HepG2 (cell line): ENCODE measurements around the gene VAC14. TPM values are rescaled to one million over a fixed set of nuclear protein-coding genes. Genes with fewer than 3 reads are reported as not detected.

Experiments
- BCL3 ChIP-seq: sonication (generic); formaldehyde crosslinking; IDR thresholded peaks from 2 replicates; pipeline ENCODE4 v1.5.1; 2020; ENCODE audit warnings: mild to moderate bottlenecking, missing genetic modification reagents, moderate library complexity
- FOXJ3 ChIP-seq: sonication (generic); formaldehyde crosslinking; IDR thresholded peaks from 2 replicates; pipeline ENCODE4 v1.4.0; 2020; ENCODE audit warnings: missing genetic modification reagents, mild to moderate bottlenecking, borderline replicate concordance
- FOXK1 ChIP-seq: sonication (generic); formaldehyde crosslinking; IDR thresholded peaks from 2 replicates; pipeline ENCODE4 v1.4.0; 2020; ENCODE audit warnings: low read depth, missing genetic modification reagents, borderline replicate concordance
- HNRNPH1 ChIP-seq: fragments of 200-400 bp; formaldehyde crosslinking; optimal IDR thresholded peaks from 2 replicates; pipeline ENCODE3; 2017; ENCODE audit warnings: mild to moderate bottlenecking, low read depth, low read length
- KIAA2018 ChIP-seq: sonication (generic); formaldehyde crosslinking; IDR thresholded peaks from 2 replicates; pipeline ENCODE4 v1.5.0; 2020; ENCODE audit warnings: mild to moderate bottlenecking, missing genetic modification reagents, borderline replicate concordance
- KLF13 ChIP-seq: sonication (generic); formaldehyde crosslinking; IDR thresholded peaks from 2 replicates; pipeline ENCODE4 v1.4.0; 2020; ENCODE audit warnings: mild to moderate bottlenecking, missing genetic modification reagents
- MED1 ChIP-seq: sonication (generic); formaldehyde crosslinking; IDR thresholded peaks from 2 replicates; pipeline ENCODE4 v1.4.0; 2020; ENCODE audit warnings: missing genetic modification reagents
- MEIS1 ChIP-seq: sonication (generic); formaldehyde crosslinking; IDR thresholded peaks from 2 replicates; pipeline ENCODE4 v1.9.0; 2021; ENCODE audit warnings: mild to moderate bottlenecking, missing genetic modification reagents, moderate library complexity, borderline replicate concordance
- MTF2 ChIP-seq: sonication (generic); formaldehyde crosslinking; IDR thresholded peaks from 2 replicates; pipeline ENCODE4 v1.5.0; 2020; ENCODE audit warnings: missing genetic modification reagents, borderline replicate concordance
- NFIB ChIP-seq: sonication (generic); formaldehyde crosslinking; IDR thresholded peaks from 2 replicates; pipeline ENCODE4 v1.9.0; 2021; ENCODE audit warnings: missing genetic modification reagents, mild to moderate bottlenecking, borderline replicate concordance
- NR1H2 ChIP-seq: sonication (generic); formaldehyde crosslinking; IDR thresholded peaks from 2 replicates; pipeline ENCODE4 v1.8.1; 2022; ENCODE audit warnings: low read depth, missing genetic modification reagents, borderline replicate concordance
- ZMYM4 ChIP-seq: sonication (generic); formaldehyde crosslinking; IDR thresholded peaks from 2 replicates; pipeline ENCODE4 v1.8.1; 2023; ENCODE audit warnings: mild to moderate bottlenecking, missing genetic modification reagents
- ZNF10 ChIP-seq: sonication (generic); formaldehyde crosslinking; IDR thresholded peaks from 2 replicates; pipeline ENCODE4 v1.4.0; 2020; ENCODE audit warnings: mild to moderate bottlenecking, low read depth, missing genetic modification reagents, borderline replicate concordance
- ZNF224 ChIP-seq: sonication (generic); formaldehyde crosslinking; IDR thresholded peaks from 2 replicates; pipeline ENCODE4 v1.5.0; 2020; ENCODE audit warnings: mild to moderate bottlenecking, missing genetic modification reagents
- ZNF275 ChIP-seq: sonication (generic); formaldehyde crosslinking; IDR thresholded peaks from 2 replicates; pipeline ENCODE4 v1.8.0; 2022; ENCODE audit warnings: missing genetic modification reagents, mild to moderate bottlenecking, inconsistent platforms, borderline replicate concordance
- ZNF552 ChIP-seq: sonication (generic); formaldehyde crosslinking; IDR thresholded peaks from 2 replicates; pipeline ENCODE4 v1.9.0; 2022; ENCODE audit warnings: missing genetic modification reagents, mild to moderate bottlenecking, borderline replicate concordance
- ZNF567 ChIP-seq: sonication (generic); formaldehyde crosslinking; IDR thresholded peaks from 2 replicates; pipeline ENCODE4 v1.8.1; 2023; ENCODE audit warnings: mild to moderate bottlenecking, missing genetic modification reagents, borderline replicate concordance
- polyA plus RNA-seq, 8 experiments: library from polyadenylated mRNA; depleted of rRNA in 3 of 8; stranded (reverse) in 7 of 8; unstranded in 1 of 8; fragments of >200 nt; fragmentation: Illumina TruSeq in 4 of 8; extraction: Trizol in 4 of 8; gene quantifications; 2 replicates each; pipeline versions ENCODE4 v1.2.1 to v1.2.3, GENCODE V29; 2011 to 2016; ENCODE audit warnings: low read depth in 4 of 8, missing spikeins in 1 of 8, mixed read lengths in 1 of 8; ENCODE audit not compliant: insufficient read depth in 1 of 8
- total RNA-seq, 5 experiments: library from RNA; depleted of rRNA; stranded (reverse); fragments of >200 nt; fragmentation: Illumina TruSeq; extraction: Trizol; gene quantifications; 2 replicates each; pipeline ENCODE4 v1.2.3, GENCODE V29; 2016; ENCODE audit warnings: low read depth in 1 of 5

VAC14 gene
- total and polyA plus RNA-seq, 2 of the 13 experiments (the other 11 are each of a cell fraction or from before 2014, with no cell fraction given), result 23.5 to 24.6 TPM

- no peak for TF ChIP-seq MTF2 (CRISPR knock-in tag)
- TF ChIP-seq MED1 (CRISPR knock-in tag), result no peak
- no peak for TF ChIP-seq ZMYM4 (CRISPR knock-in tag)
- no peak for TF ChIP-seq KLF13 (CRISPR knock-in tag)
- no peak for TF ChIP-seq KIAA2018 (CRISPR knock-in tag)
- TF ChIP-seq ZNF10, result 0 out of 2 replicates have a peak, but pooled peaks have one; percentile 9
- 0 out of 2 replicates have a peak, but pooled peaks have one; percentile 34 for TF ChIP-seq FOXJ3 (CRISPR knock-in tag)
- peak; percentile 11; the same call in 1 of the 2 replicates for TF ChIP-seq ZNF275 (CRISPR knock-in tag)
- no peak for TF ChIP-seq ZNF567 (CRISPR knock-in tag)
- no peak for TF ChIP-seq NFIB (CRISPR knock-in tag)
- no peak for TF ChIP-seq FOXK1 (CRISPR knock-in tag)
- no peak for TF ChIP-seq MEIS1 (CRISPR knock-in tag)
- TF ChIP-seq ZNF552 (CRISPR knock-in tag), result no peak
- no peak; the same call in 1 of the 2 replicates for TF ChIP-seq BCL3
- 0 out of 2 replicates have a peak, but pooled peaks have one; percentile 62 for TF ChIP-seq ZNF224 (CRISPR knock-in tag)
- peak; percentile 74 for TF ChIP-seq HNRNPH1
- 0 out of 2 replicates have a peak, but pooled peaks have one; percentile 44 for TF ChIP-seq NR1H2 (CRISPR knock-in tag)
Observed at GRCh38 chr16:70725912-70726828, 74.8 kb downstream of the VAC14 start (continued).
